Rectal smooth muscle tissue (tissue), 1 donor: Measurements from ENCODE around the gene DYNLT1.
"Not testable (repeated sequence)": the region's sequence is repeated elsewhere in the genome, so short reads cannot be mapped to it uniquely, and the experiment has no call there.

Source experiments
- H3K27ac ChIP-seq: one replicate; pipeline ENCODE4 v1.7.0; 2013; ENCODE audit warnings: low read depth, low read length, inconsistent platforms
- H3K27me3 ChIP-seq: one replicate; pipeline ENCODE4 v1.7.0; 2013; ENCODE audit warnings: low read length; ENCODE audit not compliant: control insufficient read depth, insufficient read depth
- H3K36me3 ChIP-seq: one replicate; pipeline ENCODE4 v1.7.0; 2013; ENCODE audit warnings: low read length; ENCODE audit not compliant: control insufficient read depth, insufficient read depth
- H3K4me1 ChIP-seq: one replicate; pipeline ENCODE4 v1.7.0; 2013; ENCODE audit warnings: low read length; ENCODE audit not compliant: control insufficient read depth, insufficient read depth
- H3K4me3 ChIP-seq: one replicate; pipeline ENCODE4 v1.7.0; 2013; ENCODE audit warnings: low read length
- H3K9ac ChIP-seq: one replicate; pipeline ENCODE4 v1.7.0; 2013; ENCODE audit warnings: low read length

Gene DYNLT1

GRCh38 chr6:158644231-158645063, at the start of gene DYNLT1:
TSS of gene DYNLT1 (minus strand) at chr6:158644743. CDS start at chr6:158644708, 35 bp downstream.
- Histone ChIP-seq H3K27ac (peak within 1 kb of the TSS; percentile 97), H3K4me1 (peaks cover 4% of the 10 kb centered on the region), H3K4me3 (peak within 1 kb of the TSS; percentile 97), H3K9ac (peak within 1 kb of the TSS; percentile 97), H3K36me3 (no peaks in the 10 kb centered on the region), H3K27me3 (no peaks in the 10 kb centered on the region)

- Histone ChIP-seq H3K27me3 (no peaks in the 10 kb centered on the region), H3K4me3 (no peak overlapping the region), H3K36me3 (no peaks in the 10 kb centered on the region), H3K27ac (no peak overlapping the region), H3K9ac (no peak overlapping the region), H3K4me1 (no peaks in the 10 kb centered on the region)
These were observed 44.3 kb upstream of the DYNLT1 start for GRCh38 chr6:158688860-158689259.

GRCh38 chr6:158687506-158687905, 43.0 kb upstream of the DYNLT1 start:
- H3K27me3 ChIP-seq, result no peaks in the 10 kb centered on the region
- H3K4me1 ChIP-seq, result no peaks in the 10 kb centered on the region
- H3K4me3 ChIP-seq, result no peak overlapping the region
- no peak overlapping the region for H3K27ac ChIP-seq
- H3K9ac ChIP-seq, result no peak overlapping the region
- no peaks in the 10 kb centered on the region for H3K36me3 ChIP-seq

- no peaks in the 10 kb centered on the region for H3K36me3 ChIP-seq
- H3K4me1 ChIP-seq, result no peaks in the 10 kb centered on the region
- H3K4me3 ChIP-seq, result no peak overlapping the region
- H3K27me3 ChIP-seq, result no peaks in the 10 kb centered on the region
- no peak overlapping the region for H3K27ac ChIP-seq
- H3K9ac ChIP-seq, result no peak overlapping the region
These were observed 42.3 kb upstream of the DYNLT1 start for GRCh38 chr6:158686791-158687381.

GRCh38 chr6:158686311-158686710, 41.8 kb upstream of the DYNLT1 start:
- Histone ChIP-seq H3K4me3 (no peak overlapping the region), H3K27me3 (no peaks in the 10 kb centered on the region), H3K9ac (no peak overlapping the region)

GRCh38 chr6:158684745-158685324, 40.3 kb upstream of the DYNLT1 start:
- Histone ChIP-seq H3K36me3 (no peaks in the 10 kb centered on the region), H3K9ac (no peak overlapping the region), H3K4me3 (no peak overlapping the region), H3K4me1 (no peaks in the 10 kb centered on the region), H3K27me3 (no peaks in the 10 kb centered on the region), H3K27ac (no peak overlapping the region)

More at GRCh38 chr6:158686311-158686710, 41.8 kb upstream of the DYNLT1 start:
- Histone ChIP-seq H3K27ac (no peak overlapping the region), H3K4me1 (no peaks in the 10 kb centered on the region), H3K36me3 (no peaks in the 10 kb centered on the region)

GRCh38 chr6:158684311-158684710, 39.8 kb upstream of the DYNLT1 start:
- Histone ChIP-seq H3K9ac (no peak overlapping the region), H3K27me3 (no peaks in the 10 kb centered on the region), H3K36me3 (no peaks in the 10 kb centered on the region), H3K27ac (no peak overlapping the region), H3K4me1 (no peaks in the 10 kb centered on the region), H3K4me3 (no peak overlapping the region)

GRCh38 chr6:158680481-158680880, 35.9 kb upstream of the DYNLT1 start:
- no peak overlapping the region for H3K4me3 ChIP-seq
- no peaks in the 10 kb centered on the region for H3K27me3 ChIP-seq
- no peak overlapping the region for H3K27ac ChIP-seq
- H3K36me3 ChIP-seq, result no peaks in the 10 kb centered on the region
- no peaks in the 10 kb centered on the region for H3K4me1 ChIP-seq
- no peak overlapping the region for H3K9ac ChIP-seq

- Histone ChIP-seq H3K36me3 (no peaks in the 10 kb centered on the region), H3K27me3 (no peaks in the 10 kb centered on the region)
These were observed 35.5 kb upstream of the DYNLT1 start for GRCh38 chr6:158680015-158680414.

GRCh38 chr6:158677906-158678578, 33.5 kb upstream of the DYNLT1 start:
- H3K36me3 ChIP-seq, result no peaks in the 10 kb centered on the region
- no peak overlapping the region for H3K4me3 ChIP-seq
- H3K27me3 ChIP-seq, result no peaks in the 10 kb centered on the region
- no peaks in the 10 kb centered on the region for H3K4me1 ChIP-seq
- no peak overlapping the region for H3K9ac ChIP-seq
- no peak overlapping the region for H3K27ac ChIP-seq

More at GRCh38 chr6:158680015-158680414, 35.5 kb upstream of the DYNLT1 start:
- no peak overlapping the region for H3K27ac ChIP-seq
- no peak overlapping the region for H3K9ac ChIP-seq
- no peaks in the 10 kb centered on the region for H3K4me1 ChIP-seq
- H3K4me3 ChIP-seq, result no peak overlapping the region

GRCh38 chr6:158677094-158677493, 32.6 kb upstream of the DYNLT1 start:
- H3K9ac ChIP-seq, H3K27ac ChIP-seq, H3K4me1 ChIP-seq, H3K36me3 ChIP-seq, H3K4me3 ChIP-seq, H3K27me3 ChIP-seq: not testable (repeated sequence)

- Histone ChIP-seq H3K27me3 (no peaks in the 10 kb centered on the region), H3K36me3 (no peaks in the 10 kb centered on the region), H3K9ac (no peak overlapping the region), H3K4me3 (no peak overlapping the region), H3K4me1 (no peaks in the 10 kb centered on the region), H3K27ac (no peak overlapping the region)
These were observed 30.0 kb upstream of the DYNLT1 start for GRCh38 chr6:158674342-158675131.
